ENCODE data around the gene MAT1A. TPM values are rescaled to one million over a fixed set of nuclear protein-coding genes. Genes with fewer than 3 reads are reported as not detected.
"Not testable (repeated sequence)": the region's sequence is repeated elsewhere in the genome, so short reads cannot be mapped to it uniquely, and the experiment has no call there.

The MAT1A gene
- total and polyA plus RNA-seq, 7 experiments from 2014 or later, result not detected

DNA sequence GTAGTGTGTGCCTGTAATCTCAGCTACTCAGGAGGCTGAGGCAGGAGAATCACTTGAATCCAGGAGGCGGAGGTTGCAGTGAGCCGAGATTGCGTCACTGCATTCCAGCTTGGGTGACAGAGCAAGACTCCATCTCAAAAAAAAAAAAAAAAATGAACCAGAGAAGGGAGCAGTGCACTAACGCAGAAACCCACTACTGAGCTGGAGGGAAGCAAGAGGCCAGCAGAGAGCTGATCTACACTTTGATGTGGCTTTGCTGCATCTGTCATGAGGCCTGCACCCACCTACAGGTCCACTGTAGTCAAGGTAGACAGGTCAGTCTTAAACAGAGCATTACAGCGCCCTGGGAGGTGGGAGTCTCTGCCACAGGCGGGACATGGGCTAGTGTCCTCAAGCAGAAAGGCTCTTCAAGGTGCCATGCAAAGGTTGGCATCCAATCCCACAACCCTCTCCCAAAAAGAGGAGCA, 30.0 kb downstream of the MAT1A start:
- Mint-ChIP-seq H3K27me3 (peaks cover 0 to 12% (median 5%) of the 10 kb centered on the region in 5 donors), H3K27ac (no peak overlapping the region), H3K36me3 (peaks cover 0 to 4% (median 0%) of the 10 kb centered on the region in 5 donors), H3K9me3 (peaks cover 0 to 5% (median 0%) of the 10 kb centered on the region in 11 donors), H3K4me1 (peaks cover 0 to 1% (median 0%) of the 10 kb centered on the region in 7 donors), H3K4me3 (no peak overlapping the region)
- H3K36me3 ChIP-seq (ENCODE audit: control insufficient read depth in 2 of 3, insufficient read depth in 3 of 3, low read length in 3 of 3), result no peaks in the 10 kb centered on the region
- POLR2A ChIA-PET, result no interaction called here
- no peaks in the 10 kb centered on the region for H3K4me1 ChIP-seq (ENCODE audit: control insufficient read depth in 2 of 2, insufficient read depth in 2 of 2, low read length in 2 of 2)
- no peaks in the 10 kb centered on the region for H3K9me3 ChIP-seq (ENCODE audit: control insufficient read depth in 2 of 3, low read length in 3 of 3)
- no peak overlapping the region for H3K4me3 ChIP-seq (ENCODE audit: low read length)
- no peak overlapping the region for H3K27ac ChIP-seq (ENCODE audit: low read depth, low read length)
- ATAC-seq (no peak), DNase-seq (no peak)
- H3K27me3 ChIP-seq (ENCODE audit: control insufficient read depth in 2 of 2, insufficient read depth in 2 of 2, low read length in 2 of 2), result no peaks in the 10 kb centered on the region
- CTCF ChIA-PET, result interaction anchor here (0.6 to 0.7 kb wide), 4 partner anchors 388 to 1552 kb away, joined by 3 to 6 read pairs (median 4); no protein-coding TSS in a partner anchor
- intact Hi-C loops (cut with micrococcal nuclease), result no loop called here

DNA sequence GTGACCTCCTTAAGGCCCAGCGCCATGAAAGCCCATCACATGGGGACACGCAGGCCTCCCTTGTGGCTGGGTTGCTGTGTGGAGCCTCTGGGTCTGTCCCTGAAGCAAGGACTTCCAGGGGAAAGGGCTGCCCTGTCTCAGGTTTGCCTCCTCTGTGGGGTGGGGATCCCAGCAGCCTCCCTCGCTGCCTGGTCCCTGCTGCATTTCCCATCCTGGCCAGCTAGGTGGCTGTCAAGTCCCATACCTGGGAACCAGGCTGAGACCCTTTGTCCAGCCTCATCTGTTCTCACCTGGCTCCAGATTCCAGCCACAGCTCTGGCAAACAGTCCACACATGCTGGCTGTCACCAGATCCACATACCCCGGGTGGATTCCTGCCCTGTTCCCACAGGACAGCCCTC, 32.7 kb downstream of the MAT1A start:
- CTCF ChIA-PET; H3K27me3 ChIP-seq (ENCODE audit: control insufficient read depth in 2 of 2, insufficient read depth in 2 of 2, low read length in 2 of 2); intact Hi-C loops (cut with micrococcal nuclease); H3K36me3 Mint-ChIP-seq; H3K36me3 ChIP-seq (ENCODE audit: control insufficient read depth in 2 of 3, insufficient read depth in 3 of 3, low read length in 3 of 3); H3K4me3 ChIP-seq (ENCODE audit: low read length); H3K27ac Mint-ChIP-seq; POLR2A ChIA-PET; H3K9me3 ChIP-seq (ENCODE audit: control insufficient read depth in 2 of 3, low read length in 3 of 3); H3K27ac ChIP-seq (ENCODE audit: low read depth, low read length); H3K4me3 Mint-ChIP-seq; H3K4me1 ChIP-seq (ENCODE audit: control insufficient read depth in 2 of 2, insufficient read depth in 2 of 2, low read length in 2 of 2); ATAC-seq; H3K9me3 Mint-ChIP-seq; DNase-seq: not testable (repeated sequence)
- peaks cover 7 to 16% (median 12%) of the 10 kb centered on the region in 5 donors for H3K27me3 Mint-ChIP-seq
- H3K4me1 Mint-ChIP-seq, result peaks cover 0 to 21% (median 0%) of the 10 kb centered on the region in 7 donors

GRCh38 chr10:80254726-80255125, 34.7 kb downstream of the MAT1A start:
- H3K36me3 ChIP-seq (ENCODE audit: control insufficient read depth in 2 of 3, insufficient read depth in 3 of 3, low read length in 3 of 3); CTCF ChIA-PET; H3K36me3 Mint-ChIP-seq; H3K4me3 Mint-ChIP-seq; POLR2A ChIA-PET; H3K9me3 Mint-ChIP-seq; DNase-seq; H3K27ac Mint-ChIP-seq; H3K9me3 ChIP-seq (ENCODE audit: control insufficient read depth in 2 of 3, low read length in 3 of 3); H3K27ac ChIP-seq (ENCODE audit: low read depth, low read length); ATAC-seq; intact Hi-C loops (cut with micrococcal nuclease); H3K4me3 ChIP-seq (ENCODE audit: low read length); H3K27me3 ChIP-seq (ENCODE audit: control insufficient read depth in 2 of 2, insufficient read depth in 2 of 2, low read length in 2 of 2); H3K4me1 ChIP-seq (ENCODE audit: control insufficient read depth in 2 of 2, insufficient read depth in 2 of 2, low read length in 2 of 2): not testable (repeated sequence)
- H3K4me1 Mint-ChIP-seq, result peaks cover 0 to 21% (median 0%) of the 10 kb centered on the region in 7 donors
- H3K27me3 Mint-ChIP-seq, result peaks cover 7 to 16% (median 12%) of the 10 kb centered on the region in 5 donors

- H3K4me3 ChIP-seq (ENCODE audit: low read length); POLR2A ChIA-PET; H3K4me1 ChIP-seq (ENCODE audit: control insufficient read depth in 2 of 2, insufficient read depth in 2 of 2, low read length in 2 of 2); H3K27ac Mint-ChIP-seq; H3K9me3 ChIP-seq (ENCODE audit: control insufficient read depth in 2 of 3, low read length in 3 of 3); H3K4me3 Mint-ChIP-seq; H3K36me3 Mint-ChIP-seq; H3K27ac ChIP-seq (ENCODE audit: low read depth, low read length); intact Hi-C loops (cut with micrococcal nuclease); H3K36me3 ChIP-seq (ENCODE audit: control insufficient read depth in 2 of 3, insufficient read depth in 3 of 3, low read length in 3 of 3); DNase-seq; H3K27me3 ChIP-seq (ENCODE audit: control insufficient read depth in 2 of 2, insufficient read depth in 2 of 2, low read length in 2 of 2); H3K9me3 Mint-ChIP-seq; ATAC-seq: not testable (repeated sequence)
- H3K27me3 Mint-ChIP-seq, result peaks cover 7 to 16% (median 12%) of the 10 kb centered on the region in 5 donors
- peaks cover 0 to 21% (median 0%) of the 10 kb centered on the region in 7 donors for H3K4me1 Mint-ChIP-seq
- CTCF ChIA-PET, result interaction anchor here (1.5 kb wide), 1 partner anchor 110 kb away, joined by 4 read pairs; no protein-coding TSS in a partner anchor
These were observed 35.5 kb downstream of the MAT1A start for GRCh38 chr10:80253963-80254271.

DNA sequence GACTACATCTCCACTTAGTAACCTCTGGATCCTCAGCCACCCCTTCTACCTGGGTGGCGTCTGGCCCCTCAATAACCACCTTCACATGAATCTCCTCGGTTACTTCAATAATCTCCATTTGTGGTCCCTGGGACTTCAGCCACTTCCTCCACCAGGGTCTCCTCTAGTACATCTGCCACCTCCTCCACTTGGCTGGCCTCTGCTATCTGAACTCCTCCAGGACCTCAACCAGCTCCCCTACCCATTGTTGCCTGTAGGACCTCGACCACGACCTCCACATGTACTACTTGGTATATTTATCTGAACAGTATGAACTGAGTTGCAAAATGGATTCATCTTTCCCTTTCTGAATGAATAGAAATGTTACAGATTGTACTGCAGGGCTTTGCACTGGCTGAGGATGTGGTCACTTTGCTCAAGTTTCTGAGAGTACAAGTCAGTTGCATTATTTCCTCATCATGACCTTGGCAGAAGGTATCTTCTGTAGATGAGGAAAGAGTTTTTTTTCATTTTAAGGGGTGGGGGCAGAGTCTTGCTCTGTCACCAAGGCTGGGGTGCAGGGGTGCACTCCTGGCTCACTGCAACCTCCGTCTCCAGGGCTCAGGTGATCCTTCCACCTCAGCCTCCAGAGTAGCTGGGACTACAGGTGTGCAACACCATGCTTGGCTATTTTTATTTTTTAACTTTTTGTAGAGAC, 36.0 kb downstream of the MAT1A start:
- peak overlapping the region in 1 of 9 donors; percentile 31 for H3K27ac Mint-ChIP-seq
- POLR2A ChIA-PET, result no interaction called here
- Histone ChIP-seq H3K27ac (ENCODE audit: low read depth, low read length) (no peak overlapping the region), H3K9me3 (ENCODE audit: control insufficient read depth in 2 of 3, low read length in 3 of 3) (no peaks in the 10 kb centered on the region), H3K27me3 (ENCODE audit: control insufficient read depth in 2 of 2, insufficient read depth in 2 of 2, low read length in 2 of 2) (no peaks in the 10 kb centered on the region), H3K36me3 (ENCODE audit: control insufficient read depth in 2 of 3, insufficient read depth in 3 of 3, low read length in 3 of 3) (no peaks in the 10 kb centered on the region), H3K4me1 (ENCODE audit: control insufficient read depth in 2 of 2, insufficient read depth in 2 of 2, low read length in 2 of 2) (no peaks in the 10 kb centered on the region), H3K4me3 (ENCODE audit: low read length) (no peak overlapping the region)
- no peaks in the 10 kb centered on the region for H3K9me3 Mint-ChIP-seq
- peaks cover 7 to 16% (median 12%) of the 10 kb centered on the region in 5 donors for H3K27me3 Mint-ChIP-seq
- intact Hi-C loops (cut with micrococcal nuclease), result no loop called here
- no peaks in the 10 kb centered on the region for H3K36me3 Mint-ChIP-seq
- H3K4me1 Mint-ChIP-seq, result peaks cover 0 to 21% (median 0%) of the 10 kb centered on the region in 7 donors
- DNase-seq (no peak), ATAC-seq (peak; percentile 34)
- peak overlapping the region in 1 of 10 donors; percentile 39 for H3K4me3 Mint-ChIP-seq
- CTCF ChIA-PET, result interaction anchor here (1.5 kb wide), 1 partner anchor 110 kb away, joined by 4 read pairs; no protein-coding TSS in a partner anchor

DNA sequence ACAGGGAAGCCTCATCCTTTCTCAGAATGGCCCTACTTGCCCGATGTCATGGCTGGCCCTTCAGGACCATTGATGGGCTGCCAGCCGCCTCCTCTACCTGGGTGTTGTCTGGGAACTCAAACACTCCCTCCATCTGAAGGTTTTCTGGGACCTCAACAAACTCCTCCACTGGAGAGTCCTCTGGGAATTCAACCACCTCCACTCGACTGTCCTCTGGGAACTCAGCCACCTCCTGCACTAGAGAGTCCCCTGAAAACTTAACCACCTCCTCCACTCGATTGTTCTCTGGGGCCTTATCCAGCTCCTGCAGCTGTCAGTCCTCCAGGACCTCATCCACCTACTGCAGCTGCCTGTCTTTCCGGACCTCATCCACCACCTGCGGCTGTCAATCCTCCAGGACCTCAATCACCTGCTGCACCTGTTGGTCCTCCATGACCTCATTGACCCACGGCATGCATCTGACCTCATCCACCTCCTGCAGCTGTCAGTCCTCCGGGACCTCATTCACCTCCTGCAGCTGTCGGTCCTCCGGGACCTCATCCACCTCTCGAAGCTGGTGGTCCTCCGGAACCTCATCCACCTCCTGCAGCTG, 37.1 kb downstream of the MAT1A start:
- Histone ChIP-seq H3K27me3 (ENCODE audit: control insufficient read depth in 2 of 2, insufficient read depth in 2 of 2, low read length in 2 of 2) (no peaks in the 10 kb centered on the region), H3K9me3 (ENCODE audit: control insufficient read depth in 2 of 3, low read length in 3 of 3) (no peaks in the 10 kb centered on the region), H3K4me3 (ENCODE audit: low read length) (no peak overlapping the region), H3K4me1 (ENCODE audit: control insufficient read depth in 2 of 2, insufficient read depth in 2 of 2, low read length in 2 of 2) (no peaks in the 10 kb centered on the region), H3K36me3 (ENCODE audit: control insufficient read depth in 2 of 3, insufficient read depth in 3 of 3, low read length in 3 of 3) (no peaks in the 10 kb centered on the region), H3K27ac (ENCODE audit: low read depth, low read length) (no peak overlapping the region)
- ATAC-seq (no peak), DNase-seq (no peak)
- ChIA-PET POLR2A (no interaction called here), CTCF (interaction anchor here (0.8 kb wide), 1 partner anchor 147 kb away, joined by 3 read pairs; no protein-coding TSS in a partner anchor)
- H3K4me1 Mint-ChIP-seq, result peaks cover 0 to 21% (median 0%) of the 10 kb centered on the region in 7 donors
- H3K36me3 Mint-ChIP-seq, result no peaks in the 10 kb centered on the region
- intact Hi-C loops (cut with micrococcal nuclease), result no loop called here
- peaks cover 10 to 16% (median 12%) of the 10 kb centered on the region in 5 donors for H3K27me3 Mint-ChIP-seq
- H3K4me3 Mint-ChIP-seq, result no peak overlapping the region
- no peaks in the 10 kb centered on the region for H3K9me3 Mint-ChIP-seq
- no peak overlapping the region for H3K27ac Mint-ChIP-seq
